ENCODE measurements around the gene SNX17. TPM values are rescaled to one million over a fixed set of nuclear protein-coding genes. Genes with fewer than 3 reads are reported as not detected.

SNX17 gene
- total and polyA plus RNA-seq, 2 of the 13 experiments (the other 11 are each of a cell fraction or from before 2014, with no cell fraction given), result 75.0 to 109 TPM

DNA sequence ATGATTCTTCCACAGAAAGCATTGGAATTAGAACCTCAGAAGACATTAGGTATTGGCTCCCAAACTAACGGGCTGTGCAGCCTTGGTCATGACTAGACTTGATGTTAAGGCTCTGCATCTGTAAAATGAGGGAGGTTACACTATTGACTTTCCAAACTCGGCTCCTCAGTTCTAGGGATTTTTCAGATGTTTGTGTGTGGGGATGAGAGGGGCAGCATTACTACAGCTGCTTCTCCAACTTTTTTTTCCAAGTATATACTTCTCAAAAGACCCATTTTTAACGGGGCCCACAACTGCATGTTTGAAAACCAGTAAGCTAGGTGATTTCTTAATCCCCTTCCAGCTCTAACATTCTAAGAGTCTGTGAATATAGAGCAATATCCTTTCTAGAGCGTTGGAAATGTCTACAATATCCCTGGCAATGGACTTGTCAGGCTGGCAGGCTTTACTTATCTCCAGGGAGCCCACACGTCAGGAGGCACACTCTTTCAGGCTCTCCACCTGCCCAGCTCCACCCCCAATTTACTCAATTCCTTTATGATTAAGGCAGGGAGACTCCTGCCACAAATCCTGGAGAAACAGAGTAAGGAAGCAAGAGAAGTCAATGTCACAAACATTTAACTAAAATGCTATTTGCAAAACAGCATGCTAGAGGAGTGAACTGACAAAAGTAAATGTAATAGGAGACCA is 46.7 kb upstream of the SNX17 start (continued):
- 0 out of 2 replicates have a peak, but pooled peaks have one; percentile 1 for TF ChIP-seq RARA (CRISPR knock-in tag; IDR thresholded peaks at IDR 0.05)
- no peak for TF ChIP-seq ZNF768 (CRISPR knock-in tag; IDR thresholded peaks at IDR 0.05)
- no peak for TF ChIP-seq MEIS1 (CRISPR knock-in tag; IDR thresholded peaks at IDR 0.05; ENCODE audit: borderline replicate concordance)
- TF ChIP-seq, protein P1, sequence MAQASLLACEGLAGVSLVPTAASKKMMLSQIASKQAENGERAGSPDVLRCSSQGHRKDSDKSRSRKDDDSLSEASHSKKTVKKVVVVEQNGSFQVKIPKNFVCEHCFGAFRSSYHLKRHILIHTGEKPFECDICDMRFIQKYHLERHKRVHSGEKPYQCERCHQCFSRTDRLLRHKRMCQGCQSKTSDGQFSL (CRISPR knock-in tag; IDR thresholded peaks at IDR 0.05), result no peak
- TF ChIP-seq, protein P2, sequence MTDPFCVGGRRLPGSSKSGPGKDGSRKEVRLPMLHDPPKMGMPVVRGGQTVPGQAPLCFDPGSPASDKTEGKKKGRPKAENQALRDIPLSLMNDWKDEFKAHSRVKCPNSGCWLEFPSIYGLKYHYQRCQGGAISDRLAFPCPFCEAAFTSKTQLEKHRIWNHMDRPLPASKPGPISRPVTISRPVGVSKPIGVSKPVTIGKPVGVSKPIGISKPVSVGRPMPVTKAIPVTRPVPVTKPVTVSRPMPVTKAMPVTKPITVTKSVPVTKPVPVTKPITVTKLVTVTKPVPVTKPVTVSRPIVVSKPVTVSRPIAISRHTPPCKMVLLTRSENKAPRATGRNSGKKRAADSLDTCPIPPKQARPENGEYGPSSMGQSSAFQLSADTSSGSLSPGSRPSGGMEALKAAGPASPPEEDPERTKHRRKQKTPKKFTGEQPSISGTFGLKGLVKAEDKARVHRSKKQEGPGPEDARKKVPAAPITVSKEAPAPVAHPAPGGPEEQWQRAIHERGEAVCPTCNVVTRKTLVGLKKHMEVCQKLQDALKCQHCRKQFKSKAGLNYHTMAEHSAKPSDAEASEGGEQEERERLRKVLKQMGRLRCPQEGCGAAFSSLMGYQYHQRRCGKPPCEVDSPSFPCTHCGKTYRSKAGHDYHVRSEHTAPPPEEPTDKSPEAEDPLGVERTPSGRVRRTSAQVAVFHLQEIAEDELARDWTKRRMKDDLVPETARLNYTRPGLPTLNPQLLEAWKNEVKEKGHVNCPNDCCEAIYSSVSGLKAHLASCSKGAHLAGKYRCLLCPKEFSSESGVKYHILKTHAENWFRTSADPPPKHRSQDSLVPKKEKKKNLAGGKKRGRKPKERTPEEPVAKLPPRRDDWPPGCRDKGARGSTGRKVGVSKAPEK (CRISPR knock-in tag; IDR thresholded peaks at IDR 0.05; ENCODE audit: borderline replicate concordance), result no peak
- TF ChIP-seq HNF4A (CRISPR knock-in tag; IDR thresholded peaks at IDR 0.05), result no peak
- TF ChIP-seq, protein P3, sequence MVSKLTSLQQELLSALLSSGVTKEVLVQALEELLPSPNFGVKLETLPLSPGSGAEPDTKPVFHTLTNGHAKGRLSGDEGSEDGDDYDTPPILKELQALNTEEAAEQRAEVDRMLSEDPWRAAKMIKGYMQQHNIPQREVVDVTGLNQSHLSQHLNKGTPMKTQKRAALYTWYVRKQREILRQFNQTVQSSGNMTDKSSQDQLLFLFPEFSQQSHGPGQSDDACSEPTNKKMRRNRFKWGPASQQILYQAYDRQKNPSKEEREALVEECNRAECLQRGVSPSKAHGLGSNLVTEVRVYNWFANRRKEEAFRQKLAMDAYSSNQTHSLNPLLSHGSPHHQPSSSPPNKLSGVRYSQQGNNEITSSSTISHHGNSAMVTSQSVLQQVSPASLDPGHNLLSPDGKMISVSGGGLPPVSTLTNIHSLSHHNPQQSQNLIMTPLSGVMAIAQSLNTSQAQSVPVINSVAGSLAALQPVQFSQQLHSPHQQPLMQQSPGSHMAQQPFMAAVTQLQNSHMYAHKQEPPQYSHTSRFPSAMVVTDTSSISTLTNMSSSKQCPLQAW (CRISPR knock-in tag; IDR thresholded peaks at IDR 0.05), result no peak
- TF ChIP-seq POLR2A (IDR thresholded peaks at IDR 0.05; ENCODE audit: insufficient read depth in 1 of 2, low read depth in 2 of 2, low read length in 2 of 2), result peak in 1 of 2 experiments; percentile 37; a peak in 1 of 4 replicates
- no peak for TF ChIP-seq ZNF569 (CRISPR knock-in tag; IDR thresholded peaks at IDR 0.05; ENCODE audit: borderline replicate concordance)
- TF ChIP-seq EEA1 (CRISPR knock-in tag; IDR thresholded peaks at IDR 0.05; ENCODE audit: borderline replicate concordance), result no peak
- TF ChIP-seq ZNF251 (CRISPR knock-in tag; IDR thresholded peaks at IDR 0.05), result no peak
- TF ChIP-seq ZNF33A (CRISPR knock-in tag; IDR thresholded peaks at IDR 0.05; ENCODE audit: borderline replicate concordance), result no peak
- TF ChIP-seq MXI1 (IDR thresholded peaks at IDR 0.05; ENCODE audit: borderline replicate concordance, low read depth, low read length), result no peak
- no peak for TF ChIP-seq ZSCAN22 (CRISPR knock-in tag; IDR thresholded peaks at IDR 0.05)
- TF ChIP-seq EZH2 (conservative IDR thresholded peaks at IDR 0.05; ENCODE audit: low read depth, low read length), result no peak
- no peak for TF ChIP-seq ZNF329 (CRISPR knock-in tag; IDR thresholded peaks at IDR 0.05; ENCODE audit: low read depth)
- no peak for TF ChIP-seq HOXA3 (CRISPR knock-in tag; IDR thresholded peaks at IDR 0.05)
- no peak for TF ChIP-seq ZNF770 (CRISPR knock-in tag; IDR thresholded peaks at IDR 0.05)
- TF ChIP-seq, protein P4, sequence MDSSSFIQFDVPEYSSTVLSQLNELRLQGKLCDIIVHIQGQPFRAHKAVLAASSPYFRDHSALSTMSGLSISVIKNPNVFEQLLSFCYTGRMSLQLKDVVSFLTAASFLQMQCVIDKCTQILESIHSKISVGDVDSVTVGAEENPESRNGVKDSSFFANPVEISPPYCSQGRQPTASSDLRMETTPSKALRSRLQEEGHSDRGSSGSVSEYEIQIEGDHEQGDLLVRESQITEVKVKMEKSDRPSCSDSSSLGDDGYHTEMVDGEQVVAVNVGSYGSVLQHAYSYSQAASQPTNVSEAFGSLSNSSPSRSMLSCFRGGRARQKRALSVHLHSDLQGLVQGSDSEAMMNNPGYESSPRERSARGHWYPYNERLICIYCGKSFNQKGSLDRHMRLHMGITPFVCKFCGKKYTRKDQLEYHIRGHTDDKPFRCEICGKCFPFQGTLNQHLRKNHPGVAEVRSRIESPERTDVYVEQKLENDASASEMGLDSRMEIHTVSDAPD (CRISPR knock-in tag; IDR thresholded peaks at IDR 0.05), result no peak
- no peak for TF ChIP-seq REXO4 (CRISPR knock-in tag; IDR thresholded peaks at IDR 0.05; ENCODE audit: borderline replicate concordance)
- no peak for TF ChIP-seq KDM3A (CRISPR knock-in tag; IDR thresholded peaks at IDR 0.05; ENCODE audit: low read depth)
- TF ChIP-seq KDM5A (IDR thresholded peaks at IDR 0.05; ENCODE audit: borderline replicate concordance, low read length), result no peak

Measured in HepG2 (cell line).